HG02571 (cell line): ENCODE data around the gene KLHL35.
"Not testable (repeated sequence)": the region's sequence is repeated elsewhere in the genome, so short reads cannot be mapped to it uniquely, and the experiment has no call there.

Experiments used
- ATAC-seq: cut with Tn5 transposase; IDR thresholded peaks from one replicate; pipeline ENCODE4 v1.9.1; 2021; ENCODE audit warnings: mild to moderate bottlenecking, moderate library complexity; ENCODE audit not compliant: unreplicated experiment

KLHL35 gene

GRCh38 chr11:75394085-75394840, 38.7 kb downstream of the KLHL35 start:
- no peak for ATAC-seq

- no peak for ATAC-seq
Observed at GRCh38 chr11:75389925-75390324, 43.1 kb downstream of the KLHL35 start.

DNA sequence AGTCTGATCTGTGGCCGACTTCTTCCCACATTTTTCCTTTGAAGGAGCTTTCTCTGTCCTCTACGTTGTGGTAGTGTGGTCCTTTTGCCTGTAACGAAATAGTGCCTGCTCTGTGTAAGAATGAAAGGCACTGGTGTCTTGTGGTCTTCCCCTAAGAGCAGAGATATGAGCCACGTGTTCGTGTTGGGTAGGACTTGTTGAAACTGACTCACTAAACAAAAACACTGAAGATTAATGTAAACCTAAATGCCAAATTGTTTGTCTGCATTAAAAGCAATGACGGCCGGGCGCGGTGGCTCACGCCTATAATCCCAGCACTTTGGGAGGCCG, 43.8 kb downstream of the KLHL35 start:
- ATAC-seq = no peak

DNA sequence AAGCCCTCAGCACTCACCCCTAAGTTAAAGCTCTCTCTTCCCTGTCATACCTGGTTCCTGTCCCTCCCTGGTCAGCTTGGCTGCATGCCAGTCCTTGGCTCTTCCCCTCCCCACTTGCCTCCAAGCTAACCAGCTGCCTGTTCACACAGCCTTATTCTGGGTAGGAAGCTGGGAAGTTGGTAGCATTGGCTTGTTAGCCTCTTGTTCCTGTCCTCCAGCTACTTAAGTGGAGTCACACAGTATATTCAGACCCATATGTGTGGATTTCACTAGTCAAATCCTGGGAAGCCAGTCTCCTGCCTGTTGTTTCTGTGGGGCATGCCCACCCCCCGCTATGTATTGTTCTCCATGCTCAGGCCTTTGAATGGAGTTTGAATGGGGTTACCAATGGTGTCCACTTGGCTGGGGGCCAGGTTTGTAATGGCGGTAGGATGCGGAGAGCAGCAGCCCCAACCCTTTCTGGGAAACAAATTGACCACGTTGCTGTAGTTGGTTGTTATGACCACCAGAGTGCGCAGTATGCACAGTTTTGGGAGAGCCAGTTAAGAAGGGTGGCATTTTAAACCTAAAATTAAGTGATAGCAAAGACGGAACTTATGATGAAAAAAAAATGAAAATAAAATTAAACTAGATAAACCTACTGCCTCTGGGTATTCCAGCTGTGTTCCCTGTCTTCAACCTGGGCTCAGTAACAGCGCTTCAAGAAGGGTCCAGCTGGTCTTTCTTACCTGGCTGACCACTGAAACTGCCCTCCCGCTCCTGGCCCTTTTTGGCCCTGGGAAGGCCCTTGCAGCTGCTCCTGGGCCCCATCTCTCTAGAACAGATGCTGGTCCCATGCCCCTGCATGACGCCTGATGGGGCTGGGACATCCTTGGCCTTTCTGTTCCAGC, 44.4 kb downstream of the KLHL35 start:
- ATAC-seq = peak; percentile 54

- no peak for ATAC-seq
Observed at GRCh38 chr11:75387736-75388294, 45.2 kb downstream of the KLHL35 start.

- ATAC-seq = no peak
Observed at GRCh38 chr11:75386942-75387630, 45.9 kb downstream of the KLHL35 start.

DNA sequence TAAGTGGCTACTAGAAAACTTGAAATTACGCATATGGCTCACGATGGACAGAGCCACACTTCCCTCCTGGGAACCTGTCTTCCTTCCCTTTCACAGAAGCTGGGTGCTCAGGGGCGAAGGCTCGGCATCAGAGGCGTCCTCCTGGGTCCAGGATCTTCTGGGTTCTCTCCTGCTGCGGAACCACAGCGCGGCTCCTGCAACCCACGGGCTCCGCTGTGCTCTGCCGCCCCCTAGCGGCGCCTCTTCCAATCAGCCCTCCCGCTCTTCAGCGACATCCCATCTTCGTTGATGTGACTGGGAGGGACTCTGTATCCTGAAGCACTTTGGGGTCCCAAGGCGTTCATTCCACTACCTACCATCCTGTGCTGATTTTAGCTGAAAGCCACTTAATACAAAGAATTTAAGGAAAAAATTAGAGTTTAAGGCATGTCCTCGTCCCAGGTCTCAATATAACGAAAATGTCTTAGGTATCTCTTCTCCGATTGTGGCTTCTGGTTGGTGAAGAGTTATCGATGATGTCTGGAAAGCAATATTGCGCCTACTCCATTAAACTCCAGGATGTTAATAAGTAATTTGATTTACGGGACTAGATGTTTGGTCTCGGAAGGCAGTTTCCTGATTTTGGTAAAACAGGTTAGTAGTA, 48.4 kb downstream of the KLHL35 start:
- no peak for ATAC-seq

DNA sequence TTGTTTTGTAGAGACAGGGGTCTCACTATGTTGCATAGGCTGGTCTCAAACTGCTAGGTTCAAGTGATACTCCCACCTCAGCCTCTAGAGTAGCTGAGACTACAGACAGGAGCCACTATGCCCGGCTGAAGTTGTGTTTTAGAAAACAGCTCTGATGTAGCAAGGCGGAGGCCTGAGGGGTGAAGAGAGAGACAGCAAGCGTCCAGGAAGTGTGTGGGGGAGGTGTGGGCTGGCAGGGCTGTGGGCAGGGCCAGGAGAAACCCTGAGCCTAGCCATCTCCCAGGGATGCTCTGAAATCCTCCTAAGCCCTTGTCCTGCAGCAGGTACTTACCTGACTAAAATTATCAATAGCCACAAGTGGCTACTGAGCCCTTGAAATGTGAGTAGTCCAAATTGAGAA, 49.8 kb downstream of the KLHL35 start:
- ATAC-seq = no peak

GRCh38 chr11:75380716-75381420, 52.1 kb downstream of the KLHL35 start:
- ATAC-seq = no peak

DNA sequence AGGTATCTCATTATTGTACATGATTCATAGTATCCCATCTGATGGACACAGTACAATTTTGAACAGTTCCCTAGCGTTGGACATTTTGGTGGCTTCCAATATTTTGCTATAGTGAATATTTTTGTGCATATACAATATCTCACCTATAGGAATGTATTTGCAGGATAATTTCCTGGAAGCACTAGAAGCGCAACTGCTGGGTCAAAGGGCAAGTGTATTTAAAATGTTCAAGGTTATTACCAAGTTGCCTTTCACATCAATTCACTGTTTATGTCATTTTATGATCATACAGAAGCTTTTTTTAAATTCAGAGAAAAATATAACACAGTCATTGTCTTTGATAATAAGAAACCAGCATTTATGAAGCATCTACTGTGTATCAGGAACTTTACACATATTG, 52.8 kb downstream of the KLHL35 start:
- no peak for ATAC-seq

GRCh38 chr11:75378776-75379175, 54.2 kb downstream of the KLHL35 start:
- not testable (repeated sequence) for ATAC-seq

DNA sequence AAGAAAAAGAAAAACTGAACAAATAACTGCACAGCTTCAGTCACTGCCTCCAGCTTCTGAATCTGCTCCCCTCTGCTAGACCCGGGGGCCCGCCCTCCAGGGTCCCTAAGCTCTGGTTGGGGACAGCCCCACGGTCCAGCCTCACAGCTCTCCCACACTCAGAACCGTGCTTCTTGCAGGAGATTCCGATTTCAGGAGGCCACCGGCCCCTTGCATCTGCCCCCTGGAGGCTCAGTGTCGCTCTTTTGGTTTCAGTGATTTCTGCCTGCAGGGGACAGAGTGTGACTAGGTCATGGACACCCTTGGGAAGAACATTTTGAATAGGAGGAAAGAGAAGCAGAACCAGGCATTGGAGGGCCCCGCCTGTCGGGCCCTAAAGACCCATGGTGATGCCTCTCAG, 56.8 kb downstream of the KLHL35 start:
- no peak for ATAC-seq

DNA sequence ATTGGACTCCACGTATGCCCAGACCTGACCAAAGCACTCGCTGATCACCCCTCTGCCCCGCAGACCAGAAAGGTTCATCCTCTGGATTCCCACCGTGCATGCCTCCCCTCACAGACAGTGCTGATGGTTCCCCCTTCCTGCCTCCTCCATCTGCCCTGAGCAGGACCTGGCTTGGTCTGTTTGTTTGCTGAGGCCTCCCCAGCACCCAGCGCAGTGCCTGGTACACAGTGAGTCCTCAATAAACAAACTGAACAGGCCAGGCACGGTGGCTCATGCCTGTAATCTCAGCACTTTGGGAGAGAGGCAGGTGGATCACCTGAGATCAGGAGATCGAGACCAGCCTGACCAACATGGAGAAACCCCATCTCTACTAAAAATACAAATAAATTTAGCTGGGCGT, 57.4 kb downstream of the KLHL35 start:
- ATAC-seq = no peak

DNA sequence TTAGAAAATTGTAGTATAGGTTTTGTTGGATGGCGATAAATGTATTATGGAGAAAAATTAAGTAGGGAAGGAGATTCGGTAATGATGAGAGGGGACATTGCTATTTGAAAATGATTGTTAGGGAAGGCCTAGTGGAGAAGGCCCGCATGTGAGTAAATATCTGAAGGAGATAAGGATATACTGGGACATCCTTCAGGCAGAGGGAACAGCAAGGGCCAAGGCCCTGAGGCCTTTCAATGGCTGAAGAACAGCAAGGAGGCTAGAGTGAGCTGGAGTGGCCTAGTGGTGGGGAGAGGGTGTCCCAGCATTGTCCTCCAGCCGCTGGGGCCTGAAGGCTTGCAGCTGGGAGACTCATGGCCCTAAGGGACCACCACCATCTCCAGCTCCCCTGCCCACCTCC, 58.4 kb downstream of the KLHL35 start:
- no peak for ATAC-seq

- no peak for ATAC-seq
Observed at GRCh38 chr11:75373201-75373600, 59.8 kb downstream of the KLHL35 start.
